ENCODE measurements around the gene TNFRSF13B.
"Not testable (repeated sequence)": the region's sequence is repeated elsewhere in the genome, so short reads cannot be mapped to it uniquely, and the experiment has no call there.

Gene TNFRSF13B

DNA sequence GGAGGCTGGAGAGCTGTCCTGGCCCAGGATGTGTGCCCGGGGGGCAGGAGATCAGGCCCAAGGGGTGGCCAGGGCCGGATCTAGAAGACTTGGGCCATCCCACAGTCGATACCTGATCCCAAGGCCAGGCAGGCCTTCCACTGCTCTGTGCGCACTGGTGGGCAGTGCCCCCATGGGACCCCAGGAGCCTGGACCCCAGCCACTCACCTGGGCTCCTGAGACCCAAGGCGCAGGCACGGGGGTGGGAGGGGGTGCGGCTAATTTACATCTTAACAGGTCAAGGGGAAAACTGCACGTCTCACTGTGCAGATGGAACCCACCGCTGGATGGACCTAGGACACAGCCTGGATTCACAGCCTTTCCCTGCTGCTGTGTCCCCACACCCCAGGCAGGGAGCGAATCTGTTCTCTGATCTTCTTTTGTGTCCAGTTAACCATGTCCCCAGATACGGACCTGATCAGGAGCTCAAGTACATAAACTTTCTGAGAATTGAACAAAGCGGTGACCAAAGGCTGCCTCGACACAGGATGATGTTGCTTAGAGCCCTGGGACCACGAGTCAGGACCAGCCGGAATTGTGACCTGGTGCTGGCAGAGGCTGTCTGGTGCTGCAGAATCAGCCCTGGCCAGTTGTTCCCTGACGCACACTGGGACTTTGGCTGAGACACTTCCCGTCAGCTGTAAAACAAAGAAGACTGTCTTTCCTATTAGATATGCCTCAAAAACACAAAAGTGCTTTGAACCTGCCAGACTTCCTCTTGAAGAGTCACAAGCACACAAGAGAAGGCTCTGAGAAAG, 60.6 kb downstream of the TNFRSF13B start:
- DNase-seq (ENCODE audit: low spot score): peak; percentile 77

DNA sequence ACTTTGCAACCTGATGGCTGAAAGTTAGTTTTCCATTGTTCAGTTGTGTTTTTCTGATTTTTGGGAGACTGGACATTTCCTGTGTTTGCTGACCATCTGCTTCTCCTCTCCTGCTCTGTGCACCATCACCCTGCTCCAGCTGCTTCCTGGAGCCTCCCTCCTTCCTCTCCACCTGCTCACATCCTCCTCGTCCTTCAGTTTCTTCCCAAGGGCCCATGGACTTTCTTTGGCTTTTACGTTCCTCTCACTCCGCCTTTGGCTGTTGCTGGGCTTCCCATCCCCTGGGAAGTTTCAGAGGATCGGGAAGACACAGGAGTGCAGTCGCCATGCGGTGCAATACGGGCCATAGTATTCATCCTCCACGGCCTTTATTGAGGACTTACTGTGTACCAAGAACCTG, 61.6 kb downstream of the TNFRSF13B start:
- no peak for DNase-seq (ENCODE audit: low spot score)

DNA sequence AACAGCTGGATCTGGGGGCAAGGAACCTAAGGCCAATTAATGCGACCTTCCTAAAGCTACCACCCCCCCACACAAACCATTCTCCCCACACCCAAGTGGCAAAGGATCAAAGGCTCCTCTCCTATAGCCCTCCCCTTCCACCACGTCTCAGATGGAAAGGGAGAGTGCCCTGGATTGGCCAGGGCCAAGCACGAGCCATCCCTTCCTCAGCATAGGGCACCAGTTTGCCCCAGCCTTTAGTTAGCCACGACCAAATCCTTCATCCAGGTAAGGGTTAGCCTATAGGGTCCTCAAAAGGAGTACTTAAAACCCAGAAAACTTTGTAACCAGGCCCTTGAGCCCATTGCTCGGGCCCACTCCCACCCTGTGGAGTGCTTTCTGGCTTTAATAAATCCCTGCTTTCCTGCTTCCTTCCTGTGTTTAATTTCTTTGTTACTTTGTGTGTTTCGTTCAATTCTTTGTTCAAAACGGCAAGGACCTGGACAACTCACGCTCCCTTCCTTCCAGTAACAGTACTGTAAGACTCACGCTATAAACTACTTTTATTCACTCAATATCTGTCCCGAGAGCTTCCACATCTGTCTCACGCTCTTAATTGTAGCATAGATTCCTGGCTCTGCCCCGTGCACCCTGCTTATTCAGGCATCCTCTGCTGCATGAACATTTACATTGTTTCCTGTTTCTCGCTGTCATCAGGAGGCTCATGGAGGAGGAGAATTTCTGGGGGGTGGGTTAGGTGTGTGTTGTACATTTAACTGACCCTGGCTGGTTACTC, 62.3 kb downstream of the TNFRSF13B start:
- no peak for DNase-seq (ENCODE audit: low spot score)

DNA sequence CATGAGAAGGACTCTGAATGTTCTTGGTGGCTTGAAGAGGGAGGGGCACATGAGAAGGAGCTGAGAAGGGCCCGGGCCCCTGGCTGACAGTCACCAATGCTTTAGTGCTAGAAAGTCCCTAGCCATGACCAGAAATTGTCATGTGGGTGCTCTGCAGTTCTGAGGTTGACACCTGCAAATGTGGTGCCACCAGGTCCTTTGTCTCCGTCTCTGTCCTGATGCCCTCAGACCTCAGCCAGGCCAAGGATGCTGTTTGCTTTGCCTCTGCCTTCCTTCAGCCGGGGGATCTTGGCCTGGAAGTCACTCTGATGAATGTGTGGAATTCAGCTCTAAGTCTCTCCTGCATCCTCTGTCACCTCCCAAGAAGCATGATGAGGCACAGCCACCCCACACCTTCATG, 63.6 kb downstream of the TNFRSF13B start:
- no peak for DNase-seq (ENCODE audit: low spot score)

DNA sequence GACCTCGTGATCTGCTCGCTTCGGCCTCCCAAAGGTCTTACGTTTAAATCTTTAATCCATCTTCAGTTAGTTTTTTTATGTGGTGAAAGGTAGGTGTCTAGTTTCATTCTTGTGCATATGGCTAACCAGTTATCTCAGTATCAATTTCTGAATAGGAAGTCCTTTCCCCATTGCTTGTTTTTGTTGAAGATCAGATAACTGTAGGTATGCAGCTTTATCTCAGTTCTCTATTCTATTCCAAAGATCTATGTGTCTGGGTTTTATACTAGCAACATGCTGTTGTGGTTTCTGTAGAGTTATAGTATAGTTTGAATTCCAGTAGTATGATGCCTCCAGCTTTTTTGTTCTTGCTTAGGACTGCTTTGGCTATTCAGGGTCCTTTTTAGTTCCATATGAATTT, 65.2 kb downstream of the TNFRSF13B start:
- no peak for DNase-seq (ENCODE audit: low spot score)

DNA sequence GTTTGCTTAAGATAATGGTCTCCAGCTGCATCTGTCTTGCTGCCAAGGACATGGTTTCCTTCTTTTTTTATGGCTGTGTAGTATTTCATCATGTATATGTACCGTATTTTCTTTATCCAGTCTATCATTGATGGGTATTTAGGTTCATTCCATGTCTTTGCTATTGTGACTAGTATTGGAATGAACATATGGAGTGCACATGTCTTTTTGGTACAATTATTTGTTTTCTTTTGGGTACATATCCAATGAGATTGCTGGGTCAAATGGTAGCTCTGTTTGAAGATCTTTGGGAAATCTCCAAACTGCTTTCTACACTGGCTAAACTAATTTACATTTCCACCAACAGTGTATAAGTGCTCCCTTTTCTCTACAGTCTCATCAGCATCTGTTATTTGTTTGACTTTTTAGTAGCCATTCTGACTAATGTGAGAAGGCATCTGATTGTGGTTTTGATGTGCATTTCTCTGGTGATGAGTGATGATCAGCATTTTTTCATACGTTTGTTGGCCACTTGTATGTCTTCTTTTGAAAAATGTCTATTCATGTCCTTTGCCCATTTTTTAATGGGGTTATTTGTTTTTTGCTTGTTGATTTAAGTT, 66.2 kb downstream of the TNFRSF13B start:
- no peak for DNase-seq (ENCODE audit: low spot score)

DNA sequence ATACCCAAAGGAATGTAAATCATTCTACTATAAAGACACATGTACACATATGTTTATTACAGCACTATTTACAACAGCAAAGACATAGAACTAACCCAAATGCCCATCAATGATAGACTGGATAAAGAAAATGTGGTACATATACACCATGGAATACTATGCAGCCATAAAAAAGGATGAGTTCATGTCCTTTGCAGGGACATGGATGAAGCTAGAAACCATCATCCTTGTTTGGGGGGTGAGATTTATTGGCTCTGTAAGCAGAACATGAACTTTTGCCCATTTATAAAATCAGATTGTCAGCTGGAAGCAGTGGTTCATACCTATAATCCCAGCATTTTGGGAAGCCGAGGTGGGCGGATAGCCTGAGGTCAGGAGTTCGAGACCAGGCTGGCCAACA, 68.8 kb downstream of the TNFRSF13B start:
- not testable (repeated sequence) for DNase-seq (ENCODE audit: low spot score)

DNA sequence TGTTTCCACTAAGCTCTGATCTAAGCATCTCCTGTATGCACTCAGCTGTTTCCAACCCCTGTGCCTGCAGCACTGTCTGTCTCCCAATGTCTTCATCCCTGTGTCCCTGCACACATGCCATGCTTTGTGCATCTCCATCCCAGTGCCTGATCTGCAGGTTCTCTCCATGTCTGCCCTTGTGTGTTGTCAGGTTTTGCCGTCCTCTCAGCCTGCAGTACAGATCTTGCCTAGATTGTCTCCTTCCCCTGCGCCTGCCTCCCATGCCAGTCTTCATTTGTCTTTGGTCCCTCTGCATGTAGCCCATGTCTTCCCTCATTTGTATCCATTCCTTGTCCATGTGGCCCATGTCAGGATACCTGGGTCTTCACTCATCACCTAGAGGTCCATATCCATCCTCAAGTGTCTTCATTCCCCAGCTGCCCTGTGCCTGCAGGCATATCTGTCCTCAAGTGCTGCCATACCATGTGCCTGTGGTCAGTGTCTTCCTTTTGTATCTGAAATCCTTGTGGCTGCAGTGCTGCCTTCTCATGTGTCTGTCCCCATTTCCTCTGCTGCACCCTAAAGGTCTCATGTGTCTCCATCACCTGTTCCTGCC, 71.5 kb downstream of the TNFRSF13B start:
- DNase-seq (ENCODE audit: low spot score): no peak

DNA sequence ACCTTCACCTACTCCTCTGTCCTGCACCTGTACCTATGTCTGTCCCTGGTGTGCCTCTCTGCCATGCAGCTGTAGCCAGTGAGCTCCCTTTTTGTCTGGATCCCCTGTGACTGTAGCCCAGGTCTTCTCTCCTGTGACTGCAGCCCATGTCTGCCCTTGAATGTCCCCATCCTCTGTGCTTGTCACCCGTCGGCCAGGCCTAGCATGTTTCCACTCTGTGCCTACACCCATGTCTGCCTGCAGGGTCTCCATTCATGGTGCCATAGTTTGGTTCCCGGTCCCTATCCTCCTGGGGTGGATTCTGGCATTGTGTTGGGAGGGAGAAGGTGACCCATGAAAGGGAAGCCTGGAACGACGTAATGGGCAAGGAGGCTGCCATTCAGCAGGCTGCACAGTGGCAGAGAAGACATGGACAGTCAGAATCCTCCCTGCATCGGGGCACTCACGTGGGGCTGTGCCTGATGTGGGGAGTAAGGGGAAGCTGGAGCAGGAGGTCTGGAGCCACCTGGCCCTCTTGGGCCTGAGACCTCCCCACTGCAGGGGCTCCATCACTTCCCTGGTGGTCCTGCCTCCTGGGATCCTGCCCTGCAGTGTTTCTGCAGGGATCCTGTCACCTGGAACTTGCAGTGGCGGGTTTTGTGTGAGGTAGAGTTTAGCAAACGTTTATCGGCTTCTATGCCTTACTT, 74.6 kb downstream of the TNFRSF13B start:
- DNase-seq (ENCODE audit: low spot score): not testable (repeated sequence)

DNA sequence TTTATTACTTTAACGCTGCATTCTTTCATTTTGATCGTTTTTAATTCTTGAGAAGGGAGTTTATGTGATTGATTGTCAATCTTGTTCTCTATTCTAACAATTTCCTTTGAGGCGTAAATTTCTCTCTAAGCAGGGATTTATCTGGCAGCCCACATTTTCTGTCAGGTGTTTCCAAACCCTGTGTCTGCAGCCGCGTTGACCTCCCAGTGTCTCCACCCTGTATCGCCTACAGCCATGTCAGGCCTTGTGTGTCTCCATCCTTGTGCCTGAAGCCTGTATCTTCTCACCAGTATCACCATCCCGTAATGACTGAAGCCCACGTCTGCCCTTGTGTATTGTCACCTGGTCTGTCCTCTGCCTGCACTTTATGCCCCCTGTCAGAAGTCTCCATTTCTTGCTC, 75.7 kb downstream of the TNFRSF13B start:
- not testable (repeated sequence) for DNase-seq (ENCODE audit: low spot score)

DNA sequence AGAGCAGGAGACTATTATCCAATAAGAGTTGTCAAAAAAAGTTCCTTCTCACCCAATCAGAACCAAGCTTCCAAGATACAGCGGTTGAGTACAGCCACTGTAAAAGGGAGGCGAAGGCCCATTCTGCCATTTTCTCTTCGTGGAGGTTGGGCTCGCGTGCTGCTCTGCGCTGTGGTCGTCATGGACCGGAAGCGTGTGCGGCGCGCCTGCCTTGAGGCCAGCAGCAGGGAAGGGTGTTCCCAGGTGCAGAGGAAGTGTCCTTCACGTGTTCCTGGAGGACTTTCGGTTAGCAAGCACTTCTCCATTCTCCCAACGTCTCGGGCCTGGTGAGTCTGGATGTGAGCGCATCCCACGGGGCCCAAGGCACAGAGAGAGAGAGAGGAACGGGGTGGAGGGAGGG, 78.4 kb downstream of the TNFRSF13B start:
- not testable (repeated sequence) for DNase-seq (ENCODE audit: low spot score)

DNA sequence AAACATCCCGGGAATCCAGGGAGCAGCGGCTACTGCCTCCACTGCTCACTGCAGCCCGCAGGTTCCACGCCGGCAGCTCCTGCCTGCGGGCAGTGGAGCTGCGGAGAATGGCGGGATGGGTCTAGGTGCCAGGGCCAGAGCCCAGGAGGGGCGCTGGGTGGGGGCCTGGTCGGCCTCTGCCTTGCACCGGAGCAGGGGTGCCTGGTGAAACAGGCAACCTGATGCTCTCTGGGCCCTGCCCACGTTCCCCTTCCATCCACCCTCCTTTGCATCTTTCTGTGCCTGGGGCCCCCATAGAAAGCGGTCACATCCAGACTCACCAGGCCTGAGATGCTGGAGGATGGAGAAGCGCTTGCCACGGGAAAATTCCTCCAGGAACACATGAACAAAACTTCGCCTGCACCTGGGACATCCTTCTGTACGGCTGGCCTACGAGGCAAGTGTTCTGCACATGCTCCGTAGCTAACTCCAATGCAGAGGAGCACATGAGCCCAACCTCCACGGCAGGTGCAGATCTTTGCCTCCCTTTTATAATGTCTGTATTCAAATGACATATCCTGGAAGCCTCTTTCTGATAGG, 79.0 kb downstream of the TNFRSF13B start:
- DNase-seq (ENCODE audit: low spot score): not testable (repeated sequence)

DNA sequence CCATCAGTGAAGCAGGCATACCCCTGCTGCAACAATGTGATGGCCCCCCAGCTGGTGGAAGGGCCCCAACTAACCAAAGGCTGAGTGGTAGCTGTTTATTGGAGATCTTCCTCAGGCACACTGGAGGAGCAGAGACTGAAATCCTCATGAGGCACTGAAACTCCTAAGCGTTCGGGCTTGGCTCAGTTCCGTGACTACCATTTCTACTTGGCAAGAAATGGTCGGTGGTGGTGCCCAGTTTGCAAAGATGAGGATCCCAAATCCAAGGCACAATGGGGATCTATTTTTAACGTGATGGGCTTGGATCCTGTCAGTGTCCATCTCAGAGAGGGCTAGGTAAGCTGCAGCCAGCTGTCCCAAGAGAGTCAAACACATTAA, 82.8 kb downstream of the TNFRSF13B start:
- DNase-seq (ENCODE audit: low spot score): no peak
